Measurements from ENCODE around the gene PAX1.

The PAX1 gene

GRCh38 chr20:21681234-21681921 lies 24.1 kb upstream of the PAX1 start:
- TF ChIP-seq CREB1 (IDR thresholded peaks at IDR 0.05; ENCODE audit: low read depth) (no peak), RAD21 (IDR thresholded peaks at IDR 0.05; ENCODE audit: low read depth) (no peak), TAF1 (IDR thresholded peaks at IDR 0.05; ENCODE audit: low read depth) (no peak), FOXM1 (IDR thresholded peaks at IDR 0.05; ENCODE audit: borderline replicate concordance, low read depth) (no peak), YY1 (IDR thresholded peaks at IDR 0.05; ENCODE audit: low read depth) (no peak), REST (IDR thresholded peaks at IDR 0.05; ENCODE audit: low read depth) (no peak), EGR1 (IDR thresholded peaks at IDR 0.05) (no peak), EP300 (IDR thresholded peaks at IDR 0.05; ENCODE audit: borderline replicate concordance) (no peak), TEAD4 (IDR thresholded peaks at IDR 0.05) (no peak), ZBTB7A (IDR thresholded peaks at IDR 0.05; ENCODE audit: low read depth) (no peak), NFIC (IDR thresholded peaks at IDR 0.05) (no peak), USF1 (IDR thresholded peaks at IDR 0.05) (no peak), TCF12 (IDR thresholded peaks at IDR 0.05; ENCODE audit: low read depth) (no peak), CEBPB (IDR thresholded peaks at IDR 0.05) (no peak), MAX (IDR thresholded peaks at IDR 0.05) (no peak)

- TF ChIP-seq REST (IDR thresholded peaks at IDR 0.05; ENCODE audit: low read depth), result no peak
- no peak for TF ChIP-seq TEAD4 (IDR thresholded peaks at IDR 0.05)
- no peak for TF ChIP-seq EP300 (IDR thresholded peaks at IDR 0.05; ENCODE audit: borderline replicate concordance)
- no peak for TF ChIP-seq CREB1 (IDR thresholded peaks at IDR 0.05; ENCODE audit: low read depth)
- no peak for TF ChIP-seq TCF12 (IDR thresholded peaks at IDR 0.05; ENCODE audit: low read depth)
- TF ChIP-seq EGR1 (IDR thresholded peaks at IDR 0.05), result no peak
- TF ChIP-seq NFIC (IDR thresholded peaks at IDR 0.05), result no peak
- no peak for TF ChIP-seq USF1 (IDR thresholded peaks at IDR 0.05)
- no peak for TF ChIP-seq FOXM1 (IDR thresholded peaks at IDR 0.05; ENCODE audit: borderline replicate concordance, low read depth)
- no peak for TF ChIP-seq YY1 (IDR thresholded peaks at IDR 0.05; ENCODE audit: low read depth)
- no peak for TF ChIP-seq RAD21 (IDR thresholded peaks at IDR 0.05; ENCODE audit: low read depth)
- no peak for TF ChIP-seq TAF1 (IDR thresholded peaks at IDR 0.05; ENCODE audit: low read depth)
- TF ChIP-seq MAX (IDR thresholded peaks at IDR 0.05), result no peak
- no peak for TF ChIP-seq CEBPB (IDR thresholded peaks at IDR 0.05)
- no peak for TF ChIP-seq ZBTB7A (IDR thresholded peaks at IDR 0.05; ENCODE audit: low read depth)
These were observed 23.5 kb upstream of the PAX1 start for GRCh38 chr20:21681922-21682318.

- TF ChIP-seq NFIC (IDR thresholded peaks at IDR 0.05), result peak; percentile 15; the same call in 1 of the 2 replicates
- TF ChIP-seq RAD21 (IDR thresholded peaks at IDR 0.05; ENCODE audit: low read depth), result no peak
These were observed 22.9 kb upstream of the PAX1 start for GRCh38 chr20:21682521-21682954.

GRCh38 chr20:21684671-21685070 lies 20.8 kb upstream of the PAX1 start:
- TF ChIP-seq NFIC (IDR thresholded peaks at IDR 0.05), result no peak
- no peak for TF ChIP-seq RAD21 (IDR thresholded peaks at IDR 0.05; ENCODE audit: low read depth)
- TF ChIP-seq EGR1 (IDR thresholded peaks at IDR 0.05), result no peak
- no peak for TF ChIP-seq TCF12 (IDR thresholded peaks at IDR 0.05; ENCODE audit: low read depth)
- no peak for TF ChIP-seq TEAD4 (IDR thresholded peaks at IDR 0.05)
- TF ChIP-seq TAF1 (IDR thresholded peaks at IDR 0.05; ENCODE audit: low read depth), result no peak
- no peak for TF ChIP-seq USF1 (IDR thresholded peaks at IDR 0.05)
- no peak for TF ChIP-seq MAX (IDR thresholded peaks at IDR 0.05)
- no peak for TF ChIP-seq YY1 (IDR thresholded peaks at IDR 0.05; ENCODE audit: low read depth)
- no peak for TF ChIP-seq FOXM1 (IDR thresholded peaks at IDR 0.05; ENCODE audit: borderline replicate concordance, low read depth)
- no peak for TF ChIP-seq ZBTB7A (IDR thresholded peaks at IDR 0.05; ENCODE audit: low read depth)
- no peak for TF ChIP-seq CREB1 (IDR thresholded peaks at IDR 0.05; ENCODE audit: low read depth)
- no peak for TF ChIP-seq REST (IDR thresholded peaks at IDR 0.05; ENCODE audit: low read depth)
- TF ChIP-seq CEBPB (IDR thresholded peaks at IDR 0.05), result no peak
- no peak for TF ChIP-seq EP300 (IDR thresholded peaks at IDR 0.05; ENCODE audit: borderline replicate concordance)

Measured in Ishikawa (cell line).